BLaER1 (cell line): Measurements from ENCODE around the gene NMUR1.

Experiments used
- H3K27ac ChIP-seq: shearing (Covaris generic); formaldehyde crosslinking; 2 replicates; pipeline ENCODE4 v1.8.1; 2022
- H3K27me3 ChIP-seq: shearing (Covaris generic); formaldehyde crosslinking; 2 replicates; pipeline ENCODE4 v1.8.1; 2022
- H3K36me3 ChIP-seq: shearing (Covaris generic); formaldehyde crosslinking; 2 replicates; pipeline ENCODE4 v1.8.1; 2022
- H3K4me1 ChIP-seq: shearing (Covaris generic); formaldehyde crosslinking; 2 replicates; pipeline ENCODE4 v1.8.1; 2022
- H3K4me2 ChIP-seq: shearing (Covaris generic); formaldehyde crosslinking; 2 replicates; pipeline ENCODE4 v1.8.1; 2022
- H3K4me3 ChIP-seq: shearing (Covaris generic); formaldehyde crosslinking; 2 replicates; pipeline ENCODE4 v1.8.1; 2022
- H3K9ac ChIP-seq: shearing (Covaris generic); formaldehyde crosslinking; 2 replicates; pipeline ENCODE4 v1.8.1; 2022
- H3K9me3 ChIP-seq: shearing (Covaris generic); formaldehyde crosslinking; 2 replicates; pipeline ENCODE4 v1.8.1; 2022
- H4K20me1 ChIP-seq: shearing (Covaris generic); formaldehyde crosslinking; 2 replicates; pipeline ENCODE4 v1.8.1; 2022
- Cebpa-rat ChIP-seq: shearing (Covaris generic); IDR thresholded peaks from 2 replicates; pipeline ENCODE4 v1.8.1; 2022

Gene NMUR1

GRCh38 chr2:231519975-231520555, 10.2 kb downstream of the NMUR1 start:
- peaks cover 32% of the 10 kb centered on the region for H3K4me1 ChIP-seq
- no peak overlapping the region for H3K9ac ChIP-seq
- H3K9me3 ChIP-seq = no peaks in the 10 kb centered on the region
- H3K27ac ChIP-seq = no peak overlapping the region
- no peaks in the 10 kb centered on the region for H3K27me3 ChIP-seq
- H3K4me2 ChIP-seq = no peak overlapping the region
- no peak overlapping the region for H3K4me3 ChIP-seq
- no peaks in the 10 kb centered on the region for H4K20me1 ChIP-seq
- no peaks in the 10 kb centered on the region for H3K36me3 ChIP-seq
- no peak for TF ChIP-seq Cebpa-rat

- Histone ChIP-seq H3K27ac (no peak overlapping the region), H3K27me3 (no peaks in the 10 kb centered on the region), H3K9me3 (no peaks in the 10 kb centered on the region), H3K4me1 (peaks cover 27% of the 10 kb centered on the region), H3K9ac (no peak overlapping the region), H3K36me3 (no peaks in the 10 kb centered on the region), H3K4me3 (no peak overlapping the region), H4K20me1 (no peaks in the 10 kb centered on the region), H3K4me2 (no peak overlapping the region)
- no peak for TF ChIP-seq Cebpa-rat
Observed at GRCh38 chr2:231518771-231519170, 11.5 kb downstream of the NMUR1 start.

- H3K4me1 ChIP-seq = peaks cover 30% of the 10 kb centered on the region
- no peak overlapping the region for H3K9ac ChIP-seq
- H3K36me3 ChIP-seq = no peaks in the 10 kb centered on the region
- TF ChIP-seq Cebpa-rat = no peak
- no peaks in the 10 kb centered on the region for H3K9me3 ChIP-seq
- no peak overlapping the region for H3K4me3 ChIP-seq
- no peaks in the 10 kb centered on the region for H4K20me1 ChIP-seq
- H3K27me3 ChIP-seq = no peaks in the 10 kb centered on the region
- no peak overlapping the region for H3K27ac ChIP-seq
- H3K4me2 ChIP-seq = peak overlapping the region; percentile 86; the same call in 1 of the 2 replicates
Observed at GRCh38 chr2:231515603-231516002, 14.6 kb downstream of the NMUR1 start.

- Histone ChIP-seq H4K20me1 (no peaks in the 10 kb centered on the region), H3K4me3 (peak overlapping the region; percentile 75), H3K36me3 (no peaks in the 10 kb centered on the region), H3K27ac (peak overlapping the region; percentile 95), H3K4me1 (peaks cover 30% of the 10 kb centered on the region), H3K27me3 (no peaks in the 10 kb centered on the region), H3K4me2 (peak overlapping the region; percentile 86), H3K9me3 (no peaks in the 10 kb centered on the region), H3K9ac (peak overlapping the region; percentile 88)
- no peak for TF ChIP-seq Cebpa-rat
Observed at GRCh38 chr2:231514951-231515297, 15.3 kb downstream of the NMUR1 start.

GRCh38 chr2:231514225-231514950, 15.9 kb downstream of the NMUR1 start:
- Histone ChIP-seq H3K4me1 (peaks cover 30% of the 10 kb centered on the region), H3K36me3 (no peaks in the 10 kb centered on the region), H3K4me2 (peak overlapping the region; percentile 86), H4K20me1 (no peaks in the 10 kb centered on the region), H3K27ac (peak overlapping the region; percentile 95), H3K9ac (peak overlapping the region; percentile 88), H3K4me3 (peak overlapping the region; percentile 75), H3K27me3 (no peaks in the 10 kb centered on the region), H3K9me3 (no peaks in the 10 kb centered on the region)
- TF ChIP-seq Cebpa-rat = no peak

- H4K20me1 ChIP-seq = no peaks in the 10 kb centered on the region
- peak overlapping the region; percentile 79 for H3K27ac ChIP-seq
- no peak for TF ChIP-seq Cebpa-rat
Observed at GRCh38 chr2:231513746-231514224, 16.5 kb downstream of the NMUR1 start.

GRCh38 chr2:231512222-231512621, 18.0 kb downstream of the NMUR1 start:
- Histone ChIP-seq H3K9ac (no peak overlapping the region), H3K4me2 (no peak overlapping the region), H4K20me1 (no peaks in the 10 kb centered on the region), H3K4me3 (no peak overlapping the region), H3K4me1 (peaks cover 23% of the 10 kb centered on the region), H3K9me3 (no peaks in the 10 kb centered on the region), H3K27me3 (no peaks in the 10 kb centered on the region), H3K27ac (no peak overlapping the region), H3K36me3 (no peaks in the 10 kb centered on the region)
- no peak for TF ChIP-seq Cebpa-rat

More at GRCh38 chr2:231513746-231514224, 16.5 kb downstream of the NMUR1 start:
- no peaks in the 10 kb centered on the region for H3K9me3 ChIP-seq
- H3K4me2 ChIP-seq = peak overlapping the region; percentile 75
- H3K36me3 ChIP-seq = no peaks in the 10 kb centered on the region
- peak overlapping the region; percentile 71 for H3K9ac ChIP-seq
- H3K27me3 ChIP-seq = no peaks in the 10 kb centered on the region
- peak overlapping the region; percentile 75 for H3K4me3 ChIP-seq
- H3K4me1 ChIP-seq = peaks cover 30% of the 10 kb centered on the region

- H3K36me3 ChIP-seq = no peaks in the 10 kb centered on the region
- H3K27ac ChIP-seq = no peak overlapping the region
Observed at GRCh38 chr2:231503766-231504165, 26.5 kb downstream of the NMUR1 start.

GRCh38 chr2:231502596-231502995, 27.6 kb downstream of the NMUR1 start:
- Histone ChIP-seq H3K36me3 (no peaks in the 10 kb centered on the region), H4K20me1 (no peaks in the 10 kb centered on the region), H3K27me3 (no peaks in the 10 kb centered on the region), H3K4me2 (no peak overlapping the region), H3K27ac (no peak overlapping the region), H3K4me1 (no peaks in the 10 kb centered on the region), H3K4me3 (no peak overlapping the region), H3K9ac (no peak overlapping the region), H3K9me3 (no peaks in the 10 kb centered on the region)
- TF ChIP-seq Cebpa-rat = no peak

More at GRCh38 chr2:231503766-231504165, 26.5 kb downstream of the NMUR1 start:
- H3K9ac ChIP-seq = no peak overlapping the region
- no peaks in the 10 kb centered on the region for H3K9me3 ChIP-seq
- H3K4me2 ChIP-seq = no peak overlapping the region
- H3K27me3 ChIP-seq = no peaks in the 10 kb centered on the region
- no peaks in the 10 kb centered on the region for H4K20me1 ChIP-seq
- H3K4me1 ChIP-seq = no peaks in the 10 kb centered on the region
- no peak overlapping the region for H3K4me3 ChIP-seq
- no peak for TF ChIP-seq Cebpa-rat

GRCh38 chr2:231497651-231498050, 32.6 kb downstream of the NMUR1 start:
- no peaks in the 10 kb centered on the region for H3K27me3 ChIP-seq

More at GRCh38 chr2:231497651-231498050, 32.6 kb downstream of the NMUR1 start:
- Histone ChIP-seq H3K36me3 (no peaks in the 10 kb centered on the region), H4K20me1 (no peaks in the 10 kb centered on the region), H3K9me3 (no peaks in the 10 kb centered on the region), H3K27ac (no peak overlapping the region), H3K9ac (no peak overlapping the region), H3K4me2 (no peak overlapping the region), H3K4me1 (no peaks in the 10 kb centered on the region), H3K4me3 (no peak overlapping the region)
- no peak for TF ChIP-seq Cebpa-rat
